Measurements from ENCODE around the gene COL9A1.

Gene COL9A1

GRCh38 chr6:70246118-70246517, 56.8 kb downstream of the COL9A1 start:
- WGBS, 2 experiments = 86 to 92% methylated on average over 6 to 7 of the region's 7 CpGs
- no peaks in the 10 kb centered on the region for H3K36me3 ChIP-seq (ENCODE audit: control insufficient read depth, insufficient read depth, low read length)
- no peak overlapping the region for H3K27ac ChIP-seq (ENCODE audit: insufficient read depth, low read depth, low read length, poor library complexity, severe bottlenecking)

GRCh38 chr6:70241991-70242420, 60.9 kb downstream of the COL9A1 start:
- no peaks in the 10 kb centered on the region for H3K4me1 ChIP-seq (ENCODE audit: control insufficient read depth, insufficient read depth, low read length)
- H3K27ac ChIP-seq (ENCODE audit: insufficient read depth, low read depth, low read length, poor library complexity, severe bottlenecking) = no peak overlapping the region
- no peaks in the 10 kb centered on the region for H3K9me3 ChIP-seq (ENCODE audit: control insufficient read depth, low read length)
- H3K27me3 ChIP-seq (ENCODE audit: control insufficient read depth, insufficient read depth, low read length, poor library complexity, severe bottlenecking) = no peaks in the 10 kb centered on the region
- no peaks in the 10 kb centered on the region for H3K36me3 ChIP-seq (ENCODE audit: control insufficient read depth, insufficient read depth, low read length)
- H3K4me3 ChIP-seq (ENCODE audit: insufficient read depth, low read depth, low read length) = no peak overlapping the region
- 86 to 89% methylated on average over 7 of the region's 7 CpGs for WGBS, 2 experiments

More at GRCh38 chr6:70246118-70246517, 56.8 kb downstream of the COL9A1 start:
- Histone ChIP-seq H3K4me3 (ENCODE audit: insufficient read depth, low read depth, low read length) (no peak overlapping the region), H3K27me3 (ENCODE audit: control insufficient read depth, insufficient read depth, low read length, poor library complexity, severe bottlenecking) (no peaks in the 10 kb centered on the region), H3K4me1 (ENCODE audit: control insufficient read depth, insufficient read depth, low read length) (no peaks in the 10 kb centered on the region), H3K9me3 (ENCODE audit: control insufficient read depth, low read length) (no peaks in the 10 kb centered on the region)

GRCh38 chr6:70241031-70241430, 61.9 kb downstream of the COL9A1 start:
- no peak overlapping the region for H3K27ac ChIP-seq (ENCODE audit: insufficient read depth, low read depth, low read length, poor library complexity, severe bottlenecking)
- H3K9me3 ChIP-seq (ENCODE audit: control insufficient read depth, low read length) = no peaks in the 10 kb centered on the region
- 95 to 100% methylated on average over 3 of the region's 3 CpGs for WGBS, 2 experiments
- no peaks in the 10 kb centered on the region for H3K27me3 ChIP-seq (ENCODE audit: control insufficient read depth, insufficient read depth, low read length, poor library complexity, severe bottlenecking)
- no peak overlapping the region for H3K4me3 ChIP-seq (ENCODE audit: insufficient read depth, low read depth, low read length)
- no peaks in the 10 kb centered on the region for H3K36me3 ChIP-seq (ENCODE audit: control insufficient read depth, insufficient read depth, low read length)
- H3K4me1 ChIP-seq (ENCODE audit: control insufficient read depth, insufficient read depth, low read length) = no peaks in the 10 kb centered on the region

- Histone ChIP-seq H3K9me3 (ENCODE audit: control insufficient read depth, low read length) (no peaks in the 10 kb centered on the region), H3K4me1 (ENCODE audit: control insufficient read depth, insufficient read depth, low read length) (no peaks in the 10 kb centered on the region), H3K27ac (ENCODE audit: insufficient read depth, low read depth, low read length, poor library complexity, severe bottlenecking) (no peak overlapping the region), H3K4me3 (ENCODE audit: insufficient read depth, low read depth, low read length) (no peak overlapping the region), H3K36me3 (ENCODE audit: control insufficient read depth, insufficient read depth, low read length) (no peaks in the 10 kb centered on the region), H3K27me3 (ENCODE audit: control insufficient read depth, insufficient read depth, low read length, poor library complexity, severe bottlenecking) (no peaks in the 10 kb centered on the region)
- WGBS, 2 experiments = 93 to 95% methylated on average over 3 of the region's 3 CpGs
Observed at GRCh38 chr6:70236343-70236742, 66.5 kb downstream of the COL9A1 start.

DNA sequence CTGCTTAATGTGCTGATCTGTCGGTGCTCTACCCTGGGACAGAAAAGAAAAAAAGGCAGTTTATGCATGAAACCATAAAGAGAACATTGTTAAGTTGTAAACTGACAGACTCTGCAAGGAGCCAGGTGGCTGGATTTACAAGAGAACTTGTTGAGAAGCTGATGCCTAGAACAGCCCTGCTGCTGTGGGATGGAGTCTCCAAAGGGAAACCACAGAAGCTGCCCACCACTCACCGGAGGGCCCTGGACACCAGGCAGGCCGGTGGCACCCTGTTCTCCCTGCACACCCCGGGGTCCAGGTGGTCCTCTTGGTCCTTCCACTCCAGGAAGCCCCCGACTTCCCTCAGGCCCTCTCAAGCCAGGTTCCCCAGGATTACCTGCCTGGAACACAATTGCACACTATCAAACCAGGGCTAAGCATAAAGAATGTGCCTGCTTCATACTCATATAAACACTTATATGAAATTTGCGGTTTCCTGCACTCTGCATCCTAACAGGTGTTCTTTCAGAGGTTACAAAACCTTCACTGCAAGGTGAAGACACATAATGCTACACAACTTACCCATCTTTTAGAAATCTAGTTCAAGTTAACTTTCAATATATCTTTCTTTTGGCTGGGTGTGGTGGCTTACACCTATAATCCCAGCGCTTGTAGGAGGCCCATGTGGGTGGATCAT, 68.2 kb downstream of the COL9A1 start:
- H3K27ac ChIP-seq (ENCODE audit: insufficient read depth, low read depth, low read length, poor library complexity, severe bottlenecking) = no peak overlapping the region
- no peaks in the 10 kb centered on the region for H3K9me3 ChIP-seq (ENCODE audit: control insufficient read depth, low read length)
- no peaks in the 10 kb centered on the region for H3K27me3 ChIP-seq (ENCODE audit: control insufficient read depth, insufficient read depth, low read length, poor library complexity, severe bottlenecking)
- no peak overlapping the region for H3K4me3 ChIP-seq (ENCODE audit: insufficient read depth, low read depth, low read length)
- WGBS, 2 experiments = 92 to 93% methylated on average over 7 of the region's 7 CpGs
- H3K4me1 ChIP-seq (ENCODE audit: control insufficient read depth, insufficient read depth, low read length) = no peaks in the 10 kb centered on the region
- H3K36me3 ChIP-seq (ENCODE audit: control insufficient read depth, insufficient read depth, low read length) = no peaks in the 10 kb centered on the region

DNA sequence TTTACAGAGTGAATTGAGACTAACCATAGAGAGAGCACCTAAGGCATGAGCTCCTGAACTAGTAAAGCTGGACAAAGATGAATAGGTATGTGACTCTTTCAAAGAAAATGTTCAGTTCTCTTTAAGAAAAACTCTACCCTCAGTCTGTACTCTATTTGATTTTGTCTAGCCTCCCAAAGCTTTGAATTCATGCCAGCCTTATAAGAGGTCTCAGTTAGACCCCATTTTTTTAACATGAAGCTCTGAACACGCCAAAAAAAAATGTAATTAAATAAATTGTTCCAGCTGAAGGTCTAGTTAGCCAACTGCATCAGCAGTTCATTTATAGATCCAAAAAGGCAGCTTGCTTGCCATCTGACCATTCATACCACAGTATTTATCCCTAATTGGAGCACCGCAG, 71.6 kb downstream of the COL9A1 start:
- WGBS, 2 experiments = 95 to 98% methylated on average over 2 of the region's 2 CpGs
- Histone ChIP-seq H3K9me3 (ENCODE audit: control insufficient read depth, low read length) (no peaks in the 10 kb centered on the region), H3K4me3 (ENCODE audit: insufficient read depth, low read depth, low read length) (no peak overlapping the region), H3K36me3 (ENCODE audit: control insufficient read depth, insufficient read depth, low read length) (no peaks in the 10 kb centered on the region), H3K27ac (ENCODE audit: insufficient read depth, low read depth, low read length, poor library complexity, severe bottlenecking) (no peak overlapping the region), H3K27me3 (ENCODE audit: control insufficient read depth, insufficient read depth, low read length, poor library complexity, severe bottlenecking) (no peaks in the 10 kb centered on the region), H3K4me1 (ENCODE audit: control insufficient read depth, insufficient read depth, low read length) (no peaks in the 10 kb centered on the region)

DNA sequence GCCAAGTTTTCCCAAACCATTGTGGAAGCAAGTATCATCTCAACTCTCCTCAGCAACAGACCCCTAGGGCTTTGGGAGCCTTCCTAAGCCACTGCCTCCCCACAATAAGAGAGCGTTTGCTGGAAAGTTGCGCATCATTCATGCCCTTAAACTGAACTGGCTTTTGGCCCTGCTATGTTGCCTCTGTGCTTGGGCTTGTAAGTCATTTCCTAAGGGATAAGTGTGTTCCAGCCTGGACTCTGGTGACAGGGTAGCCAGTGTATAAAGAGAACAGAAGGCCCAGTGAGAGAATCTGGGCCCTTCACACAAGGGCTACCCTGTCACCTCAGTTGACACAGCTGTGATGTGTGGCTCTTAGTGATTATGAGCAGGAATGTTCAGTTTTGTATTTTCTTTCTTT, 77.8 kb downstream of the COL9A1 start:
- Histone ChIP-seq H3K4me3 (ENCODE audit: insufficient read depth, low read depth, low read length) (no peak overlapping the region), H3K27ac (ENCODE audit: insufficient read depth, low read depth, low read length, poor library complexity, severe bottlenecking) (no peak overlapping the region), H3K4me1 (ENCODE audit: control insufficient read depth, insufficient read depth, low read length) (no peaks in the 10 kb centered on the region), H3K36me3 (ENCODE audit: control insufficient read depth, insufficient read depth, low read length) (no peaks in the 10 kb centered on the region), H3K27me3 (ENCODE audit: control insufficient read depth, insufficient read depth, low read length, poor library complexity, severe bottlenecking) (no peaks in the 10 kb centered on the region), H3K9me3 (ENCODE audit: control insufficient read depth, low read length) (no peaks in the 10 kb centered on the region)
- 91 to 92% methylated on average over 2 of the region's 2 CpGs for WGBS, 2 experiments

GRCh38 chr6:70222439-70222749, 80.5 kb downstream of the COL9A1 start:
- no peaks in the 10 kb centered on the region for H3K9me3 ChIP-seq (ENCODE audit: control insufficient read depth, low read length)
- WGBS, 2 experiments = 96% methylated on average over 2 of the region's 2 CpGs; no CpG with 5 or more reads in 1 of the 2 experiments
- H3K36me3 ChIP-seq (ENCODE audit: control insufficient read depth, insufficient read depth, low read length) = no peaks in the 10 kb centered on the region
- no peaks in the 10 kb centered on the region for H3K27me3 ChIP-seq (ENCODE audit: control insufficient read depth, insufficient read depth, low read length, poor library complexity, severe bottlenecking)
- no peak overlapping the region for H3K27ac ChIP-seq (ENCODE audit: insufficient read depth, low read depth, low read length, poor library complexity, severe bottlenecking)
- no peak overlapping the region for H3K4me3 ChIP-seq (ENCODE audit: insufficient read depth, low read depth, low read length)
- no peaks in the 10 kb centered on the region for H3K4me1 ChIP-seq (ENCODE audit: control insufficient read depth, insufficient read depth, low read length)

DNA sequence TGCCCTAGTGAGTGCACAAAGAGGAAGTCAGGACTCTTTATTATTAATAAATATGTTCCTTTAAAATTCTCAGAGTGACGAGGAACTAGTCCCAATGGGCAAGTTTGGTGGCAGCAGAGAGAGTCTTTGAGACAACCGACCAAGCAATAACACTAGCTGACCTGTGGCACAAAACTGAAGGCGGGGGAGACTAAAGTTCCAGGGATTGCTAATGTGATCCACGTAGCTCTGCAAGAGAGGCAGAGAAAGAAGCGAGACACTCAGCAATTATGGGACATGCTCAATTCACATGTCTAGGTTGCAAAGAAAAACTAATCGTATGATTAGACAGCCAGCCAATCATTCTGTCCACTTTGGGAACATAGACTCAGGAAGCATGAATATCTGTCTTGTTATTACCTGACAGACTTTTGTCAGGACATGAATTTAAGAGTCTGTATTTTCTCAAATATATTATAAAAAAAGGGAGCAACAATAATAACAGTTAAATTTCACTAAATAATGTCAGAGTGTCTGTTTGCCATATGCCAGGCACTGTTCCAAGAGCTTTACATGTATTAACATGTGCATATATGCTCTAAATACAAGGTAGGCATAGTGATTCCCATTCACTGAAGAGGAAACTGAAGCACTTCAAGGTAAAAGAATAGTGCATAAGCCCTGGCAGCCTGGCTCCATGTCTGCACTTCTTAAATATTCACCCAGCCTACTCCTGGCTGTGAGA, 81.0 kb downstream of the COL9A1 start:
- H3K27me3 ChIP-seq (ENCODE audit: control insufficient read depth, insufficient read depth, low read length, poor library complexity, severe bottlenecking) = no peaks in the 10 kb centered on the region
- H3K4me3 ChIP-seq (ENCODE audit: insufficient read depth, low read depth, low read length) = no peak overlapping the region
- WGBS, 2 experiments = 90 to 96% methylated on average over 6 of the region's 6 CpGs
- H3K27ac ChIP-seq (ENCODE audit: insufficient read depth, low read depth, low read length, poor library complexity, severe bottlenecking) = no peak overlapping the region
- H3K36me3 ChIP-seq (ENCODE audit: control insufficient read depth, insufficient read depth, low read length) = no peaks in the 10 kb centered on the region
- no peaks in the 10 kb centered on the region for H3K4me1 ChIP-seq (ENCODE audit: control insufficient read depth, insufficient read depth, low read length)
- H3K9me3 ChIP-seq (ENCODE audit: control insufficient read depth, low read length) = no peaks in the 10 kb centered on the region

DNA sequence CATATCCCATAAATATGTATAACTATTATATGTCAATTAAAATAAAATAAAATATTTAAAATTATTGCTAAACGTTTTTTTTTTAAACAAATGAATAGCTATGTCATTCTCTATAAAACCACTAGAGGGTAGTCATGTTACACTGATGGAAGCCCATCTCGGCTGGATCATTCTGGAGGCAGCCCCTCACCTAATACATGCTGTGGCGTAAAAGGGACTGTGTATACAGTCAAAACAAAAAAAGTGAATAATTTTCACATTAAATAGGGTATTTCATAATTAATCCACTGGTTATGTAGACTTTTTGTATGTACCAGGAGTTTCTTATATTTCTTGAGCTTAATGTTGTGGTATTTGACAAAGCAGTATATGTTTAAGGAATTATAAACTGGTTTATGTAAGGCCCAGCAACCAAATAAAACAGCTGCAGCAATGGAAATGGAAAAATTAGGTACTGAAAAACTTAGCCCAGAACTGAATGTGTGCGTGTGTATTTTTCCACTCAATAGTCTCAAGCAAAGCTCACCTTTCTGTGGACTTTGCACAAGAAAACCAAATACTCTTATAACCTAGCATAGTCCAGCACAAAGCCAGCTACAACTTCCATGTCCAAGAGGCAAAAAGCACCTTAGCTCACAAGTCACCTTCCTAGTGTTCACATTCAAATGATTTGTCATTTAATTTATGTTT, 81.7 kb downstream of the COL9A1 start:
- Histone ChIP-seq H3K4me1 (ENCODE audit: control insufficient read depth, insufficient read depth, low read length) (no peaks in the 10 kb centered on the region), H3K27me3 (ENCODE audit: control insufficient read depth, insufficient read depth, low read length, poor library complexity, severe bottlenecking) (no peaks in the 10 kb centered on the region), H3K4me3 (ENCODE audit: insufficient read depth, low read depth, low read length) (no peak overlapping the region), H3K27ac (ENCODE audit: insufficient read depth, low read depth, low read length, poor library complexity, severe bottlenecking) (no peak overlapping the region), H3K36me3 (ENCODE audit: control insufficient read depth, insufficient read depth, low read length) (no peaks in the 10 kb centered on the region), H3K9me3 (ENCODE audit: control insufficient read depth, low read length) (no peaks in the 10 kb centered on the region)
- 69 to 100% methylated on average over 1 to 3 of the region's 4 CpGs for WGBS, 2 experiments
